HL-60 (cell line): Measurements from ENCODE around the gene ADO.

Experiments used
- DNase-seq, 2 experiments: peaks; one replicate each; pipeline ENCODE4 v3.0.0-alpha.2; 2010 to 2020; ENCODE audit warnings: low read depth in 1 of 2, low spot score in 1 of 2
- H3K27ac ChIP-seq: fragments of 250-450 bp; sonication (Bioruptor Pico); replicated peaks from 2 replicates; pipeline ENCODE4 v1.5.1; 2020; ENCODE audit warnings: mild to moderate bottlenecking, moderate library complexity
- H3K27me3 ChIP-seq: fragments of 250-450 bp; sonication (Bioruptor Pico); 2 replicates; pipeline ENCODE4 v1.5.1; 2021; ENCODE audit warnings: mild to moderate bottlenecking, moderate library complexity; ENCODE audit not compliant: insufficient read depth, poor library complexity, severe bottlenecking
- H3K4me3 ChIP-seq: replicated peaks from 2 replicates; pipeline ENCODE4 v1.5.1; 2011; ENCODE audit warnings: mild to moderate bottlenecking, control low read depth, low read length; ENCODE audit not compliant: insufficient read depth
- CTCF ChIP-seq: IDR thresholded peaks from one replicate; pipeline ENCODE4 v1.5.1; 2011; ENCODE audit warnings: low read length, control low read depth, inconsistent platforms; ENCODE audit not compliant: insufficient read depth
- GABPA ChIP-seq: IDR thresholded peaks from 2 replicates; pipeline ENCODE4 v1.6.1; 2012; ENCODE audit warnings: low read depth
- POLR2AphosphoS5 ChIP-seq: IDR thresholded peaks from 2 replicates; pipeline ENCODE4 v1.6.1; 2012; ENCODE audit warnings: low read depth
- REST ChIP-seq: IDR thresholded peaks from 2 replicates; pipeline ENCODE4 v1.6.1; 2012; ENCODE audit warnings: low read depth; ENCODE audit not compliant: insufficient replicate concordance
- SPI1 ChIP-seq: IDR thresholded peaks from 2 replicates; pipeline ENCODE4 v1.6.1; 2012; ENCODE audit warnings: low read depth, mild to moderate bottlenecking, borderline replicate concordance

ADO gene

GRCh38 chr10:62769574-62770242, 34.8 kb upstream of the ADO start:
- TF ChIP-seq SPI1 (no peak), GABPA (no peak), CTCF (no peak), REST (no peak), POLR2AphosphoS5 (no peak)
- DNase-seq = no peak
- Histone ChIP-seq H3K27me3 (no peaks in the 10 kb centered on the region), H3K27ac (no peak overlapping the region), H3K4me3 (no peak overlapping the region)

- DNase-seq = no peak
- H3K27ac ChIP-seq = no peak overlapping the region
- TF ChIP-seq CTCF = no peak
- no peak for TF ChIP-seq POLR2AphosphoS5
- TF ChIP-seq REST = no peak
- TF ChIP-seq GABPA = no peak
- no peak for TF ChIP-seq SPI1
Observed at GRCh38 chr10:62772186-62772974, 32.1 kb upstream of the ADO start.

GRCh38 chr10:62778125-62778524, 26.4 kb upstream of the ADO start:
- H3K27me3 ChIP-seq = no peaks in the 10 kb centered on the region
- DNase-seq = no peak
- TF ChIP-seq GABPA (no peak), CTCF (no peak), SPI1 (no peak), POLR2AphosphoS5 (no peak), REST (no peak)
- H3K4me3 ChIP-seq = no peak overlapping the region
- no peak overlapping the region for H3K27ac ChIP-seq

More at GRCh38 chr10:62772186-62772974, 32.1 kb upstream of the ADO start:
- no peak overlapping the region for H3K4me3 ChIP-seq
- H3K27me3 ChIP-seq = no peaks in the 10 kb centered on the region
